ENCODE data around the gene CRYBG3.

CRYBG3 gene

DNA sequence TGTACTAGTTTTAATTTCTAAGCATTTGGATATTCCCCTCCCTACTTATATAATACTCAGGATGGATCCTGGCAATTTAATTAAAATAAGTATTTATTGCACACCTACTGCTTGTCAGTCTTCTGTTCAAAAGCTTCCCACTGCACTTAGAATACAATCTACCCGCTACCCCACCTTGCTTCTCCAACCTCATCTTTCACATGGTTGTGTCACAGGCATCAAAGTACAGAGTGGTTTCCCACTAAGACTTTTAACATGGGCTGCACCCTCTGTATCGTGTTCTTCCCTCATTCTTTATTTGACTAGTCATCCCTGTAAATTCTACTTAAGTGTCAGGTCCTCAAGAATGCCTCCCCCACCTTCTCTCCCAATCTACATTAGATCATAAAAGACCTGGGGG is 115.4 kb downstream of the CRYBG3 start:
- Histone ChIP-seq H2BK15ac (ENCODE audit: low read depth, poor library complexity, severe bottlenecking) (no peak overlapping the region), H3K4me3 (ENCODE audit: insufficient read depth in 1 of 2, low read depth in 1 of 2, low read length in 2 of 2) (no peak overlapping the region), H4K91ac (ENCODE audit: low read length) (no peak overlapping the region), H3K27ac (ENCODE audit: low read length, poor library complexity, severe bottlenecking) (no peak overlapping the region), H3K4me2 (ENCODE audit: low read length, poor library complexity, severe bottlenecking) (no peak overlapping the region), H3K4me1 (ENCODE audit: control insufficient read depth, insufficient read depth, low read depth, low read length) (no peaks in the 10 kb centered on the region), H2BK120ac (ENCODE audit: low read depth, low read length) (no peak overlapping the region), H2BK12ac (ENCODE audit: low read length in 2 of 2) (no peak overlapping the region), H3K27me3 (ENCODE audit: control insufficient read depth in 1 of 2, insufficient read depth in 1 of 2, low read length in 2 of 2) (no peaks in the 10 kb centered on the region), H3K23ac (ENCODE audit: low read length in 2 of 2) (no peak overlapping the region), H2AK5ac (ENCODE audit: low read length, severe bottlenecking) (no peak overlapping the region), H3K9me3 (ENCODE audit: control insufficient read depth, low read length) (no peaks in the 10 kb centered on the region), H2BK5ac (ENCODE audit: low read depth, low read length, poor library complexity, severe bottlenecking) (no peak overlapping the region), H3K36me3 (ENCODE audit: control insufficient read depth in 1 of 2, insufficient read depth in 2 of 2, low read depth in 1 of 2, low read length in 2 of 2) (peaks cover 3 to 73% of the 10 kb centered on the region in 2 experiments), H3K9ac (ENCODE audit: low read length) (no peak overlapping the region), H3K14ac (ENCODE audit: low read length in 2 of 2) (no peak overlapping the region), H3K4ac (ENCODE audit: low read depth in 1 of 2, low read length in 2 of 2) (no peak overlapping the region), H3K18ac (ENCODE audit: low read depth in 1 of 2, low read length in 2 of 2) (no peak overlapping the region), H2AFZ (ENCODE audit: low read depth, low read length) (no peak overlapping the region), H4K8ac (ENCODE audit: low read length) (no peak overlapping the region), H3K79me1 (replicated peaks; ENCODE audit: low read length, poor library complexity, severe bottlenecking) (no peaks in the 10 kb centered on the region)
- 90% methylated on average over 2 of the region's 2 CpGs for WGBS
- DNase-seq, result no peak

DNA sequence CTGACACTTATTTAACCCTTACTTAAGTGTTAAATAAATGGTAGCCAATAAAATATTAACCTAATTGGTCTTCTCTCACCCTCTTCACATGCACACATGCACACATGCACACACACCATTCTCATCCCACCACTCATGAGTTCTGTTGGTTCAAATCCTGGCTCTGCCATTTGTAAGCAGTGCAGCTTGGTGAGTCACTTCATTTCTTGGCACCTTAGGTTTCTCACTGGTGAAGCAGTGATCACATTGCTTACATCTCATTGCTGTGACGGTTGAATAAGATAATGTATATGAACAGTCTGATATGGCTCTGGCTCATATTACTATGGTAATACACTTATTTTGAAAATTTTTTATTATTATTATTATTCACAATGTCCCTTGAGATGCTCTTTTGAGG is 116.6 kb downstream of the CRYBG3 start:
- no peak overlapping the region for H2AK5ac ChIP-seq (ENCODE audit: low read length, severe bottlenecking)
- H3K79me1 ChIP-seq (replicated peaks; ENCODE audit: low read length, poor library complexity, severe bottlenecking), result no peaks in the 10 kb centered on the region
- H3K18ac ChIP-seq (ENCODE audit: low read depth in 1 of 2, low read length in 2 of 2), result no peak overlapping the region
- H3K4me1 ChIP-seq (ENCODE audit: control insufficient read depth, insufficient read depth, low read depth, low read length), result no peaks in the 10 kb centered on the region
- H4K8ac ChIP-seq (ENCODE audit: low read length), result no peak overlapping the region
- no peak overlapping the region for H3K4me2 ChIP-seq (ENCODE audit: low read length, poor library complexity, severe bottlenecking)
- no peak overlapping the region for H3K4ac ChIP-seq (ENCODE audit: low read depth in 1 of 2, low read length in 2 of 2)
- no peak overlapping the region for H2BK120ac ChIP-seq (ENCODE audit: low read depth, low read length)
- no peak overlapping the region for H3K27ac ChIP-seq (ENCODE audit: low read length, poor library complexity, severe bottlenecking)
- no peak overlapping the region for H3K9ac ChIP-seq (ENCODE audit: low read length)
- no peak overlapping the region for H3K23ac ChIP-seq (ENCODE audit: low read length in 2 of 2)
- no peak overlapping the region for H2AFZ ChIP-seq (ENCODE audit: low read depth, low read length)
- H2BK15ac ChIP-seq (ENCODE audit: low read depth, poor library complexity, severe bottlenecking), result no peak overlapping the region
- no peak overlapping the region for H4K91ac ChIP-seq (ENCODE audit: low read length)
- peaks cover 3 to 85% of the 10 kb centered on the region in 2 experiments for H3K36me3 ChIP-seq (ENCODE audit: control insufficient read depth in 1 of 2, insufficient read depth in 2 of 2, low read depth in 1 of 2, low read length in 2 of 2)
- no peak overlapping the region for H2BK5ac ChIP-seq (ENCODE audit: low read depth, low read length, poor library complexity, severe bottlenecking)
- no peak for DNase-seq
- H3K14ac ChIP-seq (ENCODE audit: low read length in 2 of 2), result no peak overlapping the region
- no peaks in the 10 kb centered on the region for H3K27me3 ChIP-seq (ENCODE audit: control insufficient read depth in 1 of 2, insufficient read depth in 1 of 2, low read length in 2 of 2)
- H2BK12ac ChIP-seq (ENCODE audit: low read length in 2 of 2), result no peak overlapping the region
- no peak overlapping the region for H3K4me3 ChIP-seq (ENCODE audit: insufficient read depth in 1 of 2, low read depth in 1 of 2, low read length in 2 of 2)
- WGBS, result no CpG with 5 or more reads among the region's 1 CpG
- H3K9me3 ChIP-seq (ENCODE audit: control insufficient read depth, low read length), result no peaks in the 10 kb centered on the region

GRCh38 chr3:97939401-97939800 is 117.6 kb downstream of the CRYBG3 start:
- Histone ChIP-seq H3K79me1 (replicated peaks; ENCODE audit: low read length, poor library complexity, severe bottlenecking) (no peaks in the 10 kb centered on the region), H3K9ac (ENCODE audit: low read length) (no peak overlapping the region), H2AK5ac (ENCODE audit: low read length, severe bottlenecking) (no peak overlapping the region), H2BK120ac (ENCODE audit: low read depth, low read length) (no peak overlapping the region), H3K23ac (ENCODE audit: low read length in 2 of 2) (no peak overlapping the region), H3K4me2 (ENCODE audit: low read length, poor library complexity, severe bottlenecking) (no peak overlapping the region), H3K4me1 (ENCODE audit: control insufficient read depth, insufficient read depth, low read depth, low read length) (no peaks in the 10 kb centered on the region), H4K91ac (ENCODE audit: low read length) (no peak overlapping the region), H2BK5ac (ENCODE audit: low read depth, low read length, poor library complexity, severe bottlenecking) (no peak overlapping the region), H2BK15ac (ENCODE audit: low read depth, poor library complexity, severe bottlenecking) (no peak overlapping the region), H3K9me3 (ENCODE audit: control insufficient read depth, low read length) (no peaks in the 10 kb centered on the region), H3K4ac (ENCODE audit: low read depth in 1 of 2, low read length in 2 of 2) (no peak overlapping the region), H3K4me3 (ENCODE audit: insufficient read depth in 1 of 2, low read depth in 1 of 2, low read length in 2 of 2) (no peak overlapping the region), H3K14ac (ENCODE audit: low read length in 2 of 2) (no peak overlapping the region), H3K36me3 (ENCODE audit: control insufficient read depth in 1 of 2, insufficient read depth in 2 of 2, low read depth in 1 of 2, low read length in 2 of 2) (peaks cover 3 to 85% of the 10 kb centered on the region in 2 experiments), H2BK12ac (ENCODE audit: low read length in 2 of 2) (no peak overlapping the region), H3K18ac (ENCODE audit: low read depth in 1 of 2, low read length in 2 of 2) (no peak overlapping the region), H3K27ac (ENCODE audit: low read length, poor library complexity, severe bottlenecking) (no peak overlapping the region), H2AFZ (ENCODE audit: low read depth, low read length) (no peak overlapping the region), H3K27me3 (ENCODE audit: control insufficient read depth in 1 of 2, insufficient read depth in 1 of 2, low read length in 2 of 2) (no peaks in the 10 kb centered on the region), H4K8ac (ENCODE audit: low read length) (no peak overlapping the region)
- WGBS, result 98% methylated on average over 2 of the region's 2 CpGs
- no peak for DNase-seq

- no peak overlapping the region for H3K9ac ChIP-seq (ENCODE audit: low read length)
- WGBS, result 78% methylated on average over 1 of the region's 1 CpG
- no peak overlapping the region for H3K23ac ChIP-seq (ENCODE audit: low read length in 2 of 2)
- no peak overlapping the region for H3K14ac ChIP-seq (ENCODE audit: low read length in 2 of 2)
- peaks cover 3 to 87% of the 10 kb centered on the region in 2 experiments for H3K36me3 ChIP-seq (ENCODE audit: control insufficient read depth in 1 of 2, insufficient read depth in 2 of 2, low read depth in 1 of 2, low read length in 2 of 2)
- H3K79me1 ChIP-seq (replicated peaks; ENCODE audit: low read length, poor library complexity, severe bottlenecking), result no peaks in the 10 kb centered on the region
- no peak overlapping the region for H2BK5ac ChIP-seq (ENCODE audit: low read depth, low read length, poor library complexity, severe bottlenecking)
- H3K4me2 ChIP-seq (ENCODE audit: low read length, poor library complexity, severe bottlenecking), result no peak overlapping the region
- H3K4me3 ChIP-seq (ENCODE audit: insufficient read depth in 1 of 2, low read depth in 1 of 2, low read length in 2 of 2), result no peak overlapping the region
- H2AFZ ChIP-seq (ENCODE audit: low read depth, low read length), result no peak overlapping the region
- no peak overlapping the region for H3K4ac ChIP-seq (ENCODE audit: low read depth in 1 of 2, low read length in 2 of 2)
- H2BK12ac ChIP-seq (ENCODE audit: low read length in 2 of 2), result no peak overlapping the region
- H2BK15ac ChIP-seq (ENCODE audit: low read depth, poor library complexity, severe bottlenecking), result no peak overlapping the region
- no peaks in the 10 kb centered on the region for H3K27me3 ChIP-seq (ENCODE audit: control insufficient read depth in 1 of 2, insufficient read depth in 1 of 2, low read length in 2 of 2)
- no peak overlapping the region for H3K18ac ChIP-seq (ENCODE audit: low read depth in 1 of 2, low read length in 2 of 2)
- no peak for DNase-seq
- no peak overlapping the region for H2BK120ac ChIP-seq (ENCODE audit: low read depth, low read length)
- no peaks in the 10 kb centered on the region for H3K9me3 ChIP-seq (ENCODE audit: control insufficient read depth, low read length)
- H4K8ac ChIP-seq (ENCODE audit: low read length), result no peak overlapping the region
- H3K27ac ChIP-seq (ENCODE audit: low read length, poor library complexity, severe bottlenecking), result no peak overlapping the region
- H3K4me1 ChIP-seq (ENCODE audit: control insufficient read depth, insufficient read depth, low read depth, low read length), result no peaks in the 10 kb centered on the region
- H4K91ac ChIP-seq (ENCODE audit: low read length), result no peak overlapping the region
- no peak overlapping the region for H2AK5ac ChIP-seq (ENCODE audit: low read length, severe bottlenecking)
These were observed 118.2 kb downstream of the CRYBG3 start for GRCh38 chr3:97940034-97940433.
